Measurements from ENCODE around the gene SPATA21.
A peak's percentile ranks its signal among the peaks of the same experiment; 100 is the strongest.

Gene SPATA21

DNA sequence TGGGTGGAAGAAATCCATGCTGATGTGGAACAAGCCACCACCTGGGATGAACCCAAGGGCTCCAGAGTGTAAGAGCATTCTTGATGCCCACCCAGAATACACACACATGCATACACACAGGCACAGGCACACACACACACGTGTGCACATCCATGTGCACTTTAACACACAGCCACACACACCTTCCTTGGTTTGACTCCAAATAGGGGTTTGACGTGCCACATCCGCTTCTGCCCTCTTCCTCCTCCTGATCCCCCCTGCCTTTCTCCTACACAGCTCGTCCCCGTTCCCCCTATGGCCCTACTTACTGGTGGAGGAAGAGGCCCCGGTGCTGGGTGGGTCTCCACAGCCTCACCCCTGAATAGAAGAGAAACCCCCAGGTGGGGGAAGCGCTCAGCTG, 16.0 kb downstream of the SPATA21 start:
- DNase-seq (ENCODE audit: low read depth, low spot score), result no peak

- no peak for DNase-seq (ENCODE audit: low read depth, low spot score)
These were observed 16.7 kb downstream of the SPATA21 start for GRCh38 chr1:16420424-16421118.

- no peak for DNase-seq (ENCODE audit: low read depth, low spot score)
These were observed 18.3 kb downstream of the SPATA21 start for GRCh38 chr1:16418823-16419425.

DNA sequence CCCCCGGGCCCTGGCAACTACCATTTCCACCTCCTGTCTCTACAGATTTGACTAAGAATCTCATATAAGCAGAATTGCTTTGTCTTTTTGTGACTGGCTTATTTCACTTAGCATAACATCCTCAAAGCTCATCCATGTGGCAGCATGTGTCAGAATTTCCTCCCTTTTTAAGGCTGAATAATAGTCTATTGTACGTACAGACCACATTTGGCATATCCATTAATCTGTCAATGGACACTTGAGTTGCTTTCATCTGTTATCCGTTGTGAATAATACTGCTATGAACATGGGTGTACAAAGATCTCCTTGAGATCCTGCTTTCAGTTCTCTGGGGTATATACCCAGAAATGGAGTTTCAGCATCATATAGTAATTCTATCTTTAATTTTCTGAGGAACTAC, 24.0 kb downstream of the SPATA21 start:
- DNase-seq (ENCODE audit: low read depth, low spot score), result no peak

DNA sequence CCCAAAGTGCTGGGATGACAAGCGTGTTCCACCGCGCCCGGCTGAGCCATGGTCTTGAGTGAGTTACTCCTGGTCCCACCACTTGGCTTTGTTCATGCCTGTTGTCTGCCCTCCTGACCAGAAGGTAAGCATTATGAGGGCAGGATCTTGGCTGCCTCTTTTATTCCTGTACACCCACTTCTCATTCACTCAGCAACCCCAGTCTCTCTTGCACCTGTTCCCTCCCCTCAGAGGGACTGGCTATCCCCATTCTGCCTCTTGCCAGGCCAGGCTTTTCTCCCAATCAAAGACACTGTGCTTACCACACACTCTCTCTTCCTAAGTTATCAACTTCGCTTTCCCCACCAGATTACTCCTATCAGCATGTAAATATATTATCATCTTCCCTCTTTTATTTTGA, 26.4 kb downstream of the SPATA21 start:
- no peak for DNase-seq (ENCODE audit: low read depth, low spot score)

DNA sequence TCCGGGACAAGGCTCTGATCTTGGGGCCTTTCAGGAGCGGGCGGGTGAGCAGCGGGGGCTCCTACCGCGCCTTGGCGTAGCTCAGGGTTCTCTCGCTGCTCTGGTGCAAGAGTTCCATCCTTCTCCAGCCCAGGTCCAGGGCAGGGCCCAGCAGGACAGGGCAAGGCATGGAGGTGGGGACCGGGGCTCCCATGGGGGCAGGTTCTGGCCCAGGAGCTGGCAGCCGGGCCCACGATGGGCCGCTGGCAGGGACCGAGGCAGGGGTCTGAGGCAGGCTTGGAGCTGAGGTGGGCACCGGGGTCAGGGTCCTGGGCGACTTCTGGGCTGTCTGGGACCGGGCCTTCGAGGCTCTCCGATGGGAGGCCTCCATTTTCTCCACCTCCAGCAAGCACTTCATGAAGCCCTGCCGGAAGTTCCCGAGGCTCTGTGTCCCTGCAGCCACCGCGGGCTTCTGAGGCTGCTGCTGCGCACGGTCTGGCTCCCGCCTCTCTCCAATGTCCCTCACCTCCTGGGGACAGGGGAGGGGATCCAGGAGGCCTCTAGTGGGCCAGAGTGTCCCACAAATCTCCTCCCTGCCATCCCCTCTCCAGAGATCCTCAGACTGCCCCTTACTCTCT, 27.6 kb downstream of the SPATA21 start:
- no peak for DNase-seq (ENCODE audit: low read depth, low spot score)

GRCh38 chr1:16406868-16407267, 30.4 kb downstream of the SPATA21 start:
- DNase-seq (ENCODE audit: low read depth, low spot score), result no peak

DNA sequence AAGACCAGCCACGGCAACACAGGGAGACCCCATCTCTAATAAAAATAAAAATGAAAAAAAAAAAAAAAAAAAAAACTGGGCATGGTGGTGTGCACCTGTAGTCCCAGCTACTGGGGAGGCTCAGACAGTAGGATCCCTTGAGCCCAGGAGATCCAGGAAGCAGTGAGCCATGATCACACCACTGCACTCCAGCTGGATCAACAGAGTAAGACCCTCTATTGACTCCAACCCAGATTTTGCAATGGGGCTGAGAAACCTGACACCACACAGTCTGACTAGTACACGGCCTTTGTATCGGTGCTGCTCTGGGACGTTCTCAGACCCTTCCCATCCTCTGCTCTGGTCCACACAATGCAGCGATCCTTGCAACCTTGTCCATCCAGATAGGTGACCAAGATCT, 31.8 kb downstream of the SPATA21 start:
- peak; percentile 18 for DNase-seq (ENCODE audit: low read depth, low spot score)

- DNase-seq (ENCODE audit: low read depth, low spot score), result no peak
These were observed 34.5 kb downstream of the SPATA21 start for GRCh38 chr1:16402742-16403141.

GRCh38 chr1:16398371-16398953, 38.8 kb downstream of the SPATA21 start:
- DNase-seq (ENCODE audit: low read depth, low spot score), result no peak

- no peak for DNase-seq (ENCODE audit: low read depth, low spot score)
These were observed 40.1 kb downstream of the SPATA21 start for GRCh38 chr1:16397120-16397519.

DNA sequence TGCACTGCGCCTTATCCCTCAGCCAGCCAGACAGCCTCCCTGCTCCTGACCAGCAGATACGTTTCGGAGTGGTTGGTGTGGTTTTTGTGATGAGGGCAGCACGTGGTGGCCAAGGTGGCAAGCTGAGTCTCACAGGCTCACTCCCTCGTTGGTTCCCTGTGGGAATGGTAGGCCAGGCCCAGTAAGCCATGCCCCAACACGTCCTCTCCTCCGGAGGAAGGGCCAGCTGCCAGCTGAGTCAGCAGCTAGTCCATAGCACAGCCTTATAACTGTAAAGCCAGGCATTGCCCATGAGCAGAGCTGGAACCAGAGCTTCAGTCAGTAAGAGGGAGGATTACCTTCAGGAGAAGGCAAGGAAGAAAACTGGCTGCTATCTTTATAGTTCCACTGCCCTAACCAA, 40.6 kb downstream of the SPATA21 start:
- DNase-seq (ENCODE audit: low read depth, low spot score), result no peak

DNA sequence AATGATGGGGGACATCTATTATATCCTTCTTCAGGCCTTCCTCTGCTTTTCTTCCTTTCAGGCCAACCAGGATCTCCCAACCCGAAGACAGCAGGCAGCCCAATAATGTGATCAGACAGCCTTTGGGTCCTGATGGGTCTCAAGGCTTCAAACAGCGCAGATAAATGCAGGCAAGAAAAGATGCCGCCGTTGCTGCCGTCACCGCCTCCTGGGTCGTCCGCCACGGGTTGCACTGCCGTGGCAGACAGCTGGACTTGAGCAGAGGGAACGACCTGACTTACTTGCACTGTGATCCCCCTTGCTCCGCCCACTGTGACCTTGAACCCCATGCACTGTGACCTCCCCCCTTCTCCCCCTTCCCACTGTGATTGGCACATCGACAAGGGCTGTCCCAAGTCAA, 42.2 kb downstream of the SPATA21 start:
- no peak for DNase-seq (ENCODE audit: low read depth, low spot score)

GRCh38 chr1:16393570-16394521, 43.4 kb downstream of the SPATA21 start:
- DNase-seq (ENCODE audit: low read depth, low spot score), result no peak

DNA sequence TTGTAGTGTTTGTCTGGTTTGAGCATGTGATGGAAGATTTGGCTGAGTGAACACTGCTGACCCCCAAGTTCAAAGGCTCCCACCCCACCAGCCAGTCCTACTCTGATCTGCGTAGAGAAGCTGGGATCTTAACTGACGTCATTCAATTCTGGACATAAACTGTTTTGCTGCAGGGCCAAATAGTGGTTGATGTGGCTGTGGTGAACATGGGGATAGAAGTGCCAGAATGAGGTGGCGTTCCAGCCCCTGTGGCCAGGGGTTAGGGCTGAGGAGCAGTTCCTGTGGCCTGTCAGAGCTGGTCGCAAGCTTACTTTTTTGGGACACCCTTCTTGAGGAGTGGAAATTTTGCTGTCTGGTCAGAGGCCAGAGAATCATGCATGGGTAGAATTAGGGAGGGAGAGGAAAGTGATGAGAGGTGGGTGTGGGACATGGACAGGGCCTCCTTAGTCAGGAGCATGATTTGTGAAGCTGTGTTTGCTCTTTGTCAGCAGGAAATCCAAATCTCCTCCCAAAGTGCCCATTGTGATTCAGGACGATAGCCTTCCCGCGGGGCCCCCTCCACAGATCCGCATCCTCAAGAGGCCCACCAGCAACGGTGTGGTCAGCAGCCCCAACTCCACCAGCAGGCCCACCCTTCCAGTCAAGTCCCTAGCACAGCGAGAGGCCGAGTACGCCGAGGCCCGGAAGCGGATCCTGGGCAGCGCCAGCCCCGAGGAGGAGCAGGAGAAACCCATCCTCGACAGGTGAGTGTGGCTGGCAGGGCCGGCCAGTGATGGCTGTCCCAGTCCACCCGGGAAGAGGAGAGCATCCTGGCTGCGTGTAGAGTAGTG, 44.3 kb downstream of the SPATA21 start:
- no peak for DNase-seq (ENCODE audit: low read depth, low spot score)

DNA sequence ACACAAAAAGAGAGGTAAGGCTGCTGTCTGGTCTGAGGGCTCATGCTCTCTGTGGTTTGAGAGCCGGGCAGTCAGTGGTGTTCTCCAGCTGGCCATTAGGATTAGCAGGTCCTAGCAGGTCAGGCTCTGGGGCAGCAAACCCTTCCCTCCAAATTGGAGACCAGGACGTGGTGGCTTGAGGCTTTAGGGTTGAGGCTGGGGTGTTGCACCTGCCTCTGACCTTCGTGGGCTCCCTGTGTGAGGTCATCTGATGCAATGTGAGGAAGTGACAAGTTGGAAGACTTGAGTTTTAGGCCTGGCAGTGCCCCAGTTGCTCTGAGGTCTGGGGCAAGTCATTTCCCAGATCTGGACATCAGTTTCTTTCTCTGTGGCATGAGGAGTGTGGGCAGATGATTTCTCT, 45.8 kb downstream of the SPATA21 start:
- DNase-seq (ENCODE audit: low read depth, low spot score), result no peak

DNA sequence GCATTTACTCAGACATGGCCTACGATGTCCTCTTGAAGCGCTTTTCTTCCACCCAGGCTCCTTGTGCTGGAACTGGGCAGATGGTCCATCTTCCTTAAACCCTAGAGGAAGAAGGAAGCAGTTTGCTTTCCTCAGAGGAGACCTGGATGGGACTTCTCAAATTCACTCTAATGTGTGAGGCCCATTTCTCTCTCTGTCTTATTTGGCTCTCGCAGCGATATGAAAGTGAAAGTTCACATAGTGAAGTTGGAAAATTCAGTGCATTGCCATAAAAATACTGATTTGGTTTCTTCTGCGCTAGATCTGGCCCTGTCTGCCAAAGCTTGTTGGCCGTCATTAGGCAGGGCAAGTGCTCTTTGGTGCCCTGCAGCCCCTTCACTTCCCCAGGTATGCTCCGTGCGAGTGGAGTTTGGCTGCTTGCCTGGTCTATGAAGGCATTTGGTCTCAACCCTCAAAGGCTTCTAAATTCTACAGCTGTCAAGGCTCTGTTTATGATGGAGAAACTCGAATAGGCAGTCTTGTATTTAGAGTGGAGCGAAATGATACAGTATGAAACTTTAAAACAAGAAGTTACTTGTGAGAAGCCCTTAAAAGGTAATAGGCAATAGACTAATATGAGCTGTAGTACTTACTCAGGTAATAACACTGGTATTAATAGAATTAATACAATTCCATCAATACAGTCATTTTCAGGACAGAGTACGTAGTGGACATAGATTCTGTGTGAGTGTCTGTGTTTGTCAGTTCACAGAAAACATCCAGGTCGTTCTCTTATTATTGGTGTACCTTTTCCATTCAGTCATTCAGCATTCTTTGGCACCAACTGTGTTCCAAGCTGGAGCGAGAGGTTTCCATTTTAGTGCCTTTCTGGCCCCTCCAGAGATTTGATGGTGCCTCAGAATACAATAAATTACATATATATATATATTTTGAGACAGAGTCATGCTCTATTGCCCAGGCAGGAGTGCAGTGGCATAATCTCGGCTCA, 49.7 kb downstream of the SPATA21 start:
- DNase-seq (ENCODE audit: low read depth, low spot score), result no peak

- DNase-seq (ENCODE audit: low read depth, low spot score), result no peak
These were observed 50.6 kb downstream of the SPATA21 start for GRCh38 chr1:16386454-16387113.
